Measurements from ENCODE around the gene TP53BP2. TPM values are rescaled to one million over a fixed set of nuclear protein-coding genes. Genes with fewer than 3 reads are reported as not detected.

TP53BP2 gene
- total RNA-seq, 1 donor from 2014 or later: 52.9 TPM

DNA sequence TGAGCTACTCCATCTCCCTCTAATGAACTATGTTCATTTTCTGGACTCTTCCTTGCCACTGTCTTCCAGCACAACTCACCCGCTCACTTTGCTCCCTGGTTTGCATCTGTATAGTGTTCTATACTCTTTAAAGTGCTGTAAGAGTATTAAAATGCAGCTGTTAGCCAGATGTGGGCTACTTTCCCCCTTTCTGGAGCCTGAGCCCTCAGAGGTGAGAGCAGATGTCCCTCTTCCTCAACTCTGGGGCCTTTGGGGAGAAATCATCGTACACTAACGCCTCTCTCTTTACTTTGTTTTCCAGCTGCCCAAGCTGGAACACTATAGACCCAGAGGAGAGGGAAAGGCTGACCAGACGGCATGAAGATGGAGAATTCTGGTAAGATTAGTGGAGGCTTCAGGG lies 94.1 kb downstream of the TP53BP2 start:
- Mint-ChIP-seq H3K27ac (no peak overlapping the region), H3K36me3 (ENCODE audit: low read depth) (peaks cover 66% of the 10 kb centered on the region), H3K27me3 (no peaks in the 10 kb centered on the region), H3K4me3 (no peak overlapping the region), H3K4me1 (peaks cover 10% of the 10 kb centered on the region), H3K9me3 (no peaks in the 10 kb centered on the region)
- POLR2A ChIA-PET: interaction anchor here (0.6 kb wide), 1 partner anchor 25 kb away, joined by 7 read pairs; no protein-coding TSS in a partner anchor
- TF ChIP-seq, protein P1, sequence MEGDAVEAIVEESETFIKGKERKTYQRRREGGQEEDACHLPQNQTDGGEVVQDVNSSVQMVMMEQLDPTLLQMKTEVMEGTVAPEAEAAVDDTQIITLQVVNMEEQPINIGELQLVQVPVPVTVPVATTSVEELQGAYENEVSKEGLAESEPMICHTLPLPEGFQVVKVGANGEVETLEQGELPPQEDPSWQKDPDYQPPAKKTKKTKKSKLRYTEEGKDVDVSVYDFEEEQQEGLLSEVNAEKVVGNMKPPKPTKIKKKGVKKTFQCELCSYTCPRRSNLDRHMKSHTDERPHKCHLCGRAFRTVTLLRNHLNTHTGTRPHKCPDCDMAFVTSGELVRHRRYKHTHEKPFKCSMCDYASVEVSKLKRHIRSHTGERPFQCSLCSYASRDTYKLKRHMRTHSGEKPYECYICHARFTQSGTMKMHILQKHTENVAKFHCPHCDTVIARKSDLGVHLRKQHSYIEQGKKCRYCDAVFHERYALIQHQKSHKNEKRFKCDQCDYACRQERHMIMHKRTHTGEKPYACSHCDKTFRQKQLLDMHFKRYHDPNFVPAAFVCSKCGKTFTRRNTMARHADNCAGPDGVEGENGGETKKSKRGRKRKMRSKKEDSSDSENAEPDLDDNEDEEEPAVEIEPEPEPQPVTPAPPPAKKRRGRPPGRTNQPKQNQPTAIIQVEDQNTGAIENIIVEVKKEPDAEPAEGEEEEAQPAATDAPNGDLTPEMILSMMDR (IDR thresholded peaks at IDR 0.05): no peak
- intact Hi-C loops (cut with micrococcal nuclease): no loop called here
- CTCF ChIA-PET: interaction anchor here (0.7 to 1.6 kb wide), 4 partner anchors 11 to 56 kb away, joined by 3 to 9 read pairs (median 5); no protein-coding TSS in a partner anchor
- no peak for ATAC-seq (ENCODE audit: low read depth)
- no peak for DNase-seq

DNA sequence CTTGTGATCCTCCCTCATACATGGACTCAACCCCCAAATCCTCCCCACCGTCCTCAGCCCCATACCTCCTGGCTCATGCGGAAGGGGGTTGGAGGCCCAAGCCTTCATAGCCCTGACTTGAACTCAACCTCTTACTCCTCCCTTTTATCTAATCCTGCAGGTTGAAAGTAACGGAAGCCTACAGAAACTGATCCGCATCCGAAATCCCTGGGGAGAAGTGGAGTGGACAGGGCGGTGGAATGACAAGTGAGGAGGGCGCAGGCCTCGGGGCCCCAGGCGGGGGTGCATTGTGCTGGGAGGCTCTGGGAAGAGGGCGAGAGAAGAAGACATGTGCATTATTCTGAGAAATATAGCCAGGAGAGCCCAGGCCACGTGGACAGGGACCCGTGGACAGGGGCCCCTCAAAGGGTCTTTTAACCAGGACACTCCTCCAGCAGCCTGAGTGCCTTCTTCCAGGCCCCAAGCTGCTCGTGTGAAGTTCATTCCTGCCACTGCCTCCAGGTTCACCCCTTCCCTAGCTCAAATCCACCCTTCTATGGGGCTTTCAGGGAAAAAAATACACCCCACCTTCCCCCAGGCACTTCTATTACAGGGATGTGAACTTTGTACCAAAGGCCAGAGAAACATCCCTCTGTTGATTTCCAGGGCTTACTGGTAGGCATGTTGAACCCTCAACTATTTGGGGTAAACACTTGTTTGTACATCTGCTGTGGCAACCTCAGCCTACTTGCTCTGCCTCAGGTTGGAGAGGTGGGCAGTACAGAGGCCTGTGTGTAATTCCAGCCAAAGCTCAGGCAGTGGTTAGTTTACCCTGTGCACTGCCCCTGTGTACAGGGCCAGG lies 94.8 kb downstream of the TP53BP2 start:
- DNase-seq (no peak), ATAC-seq (ENCODE audit: low read depth) (no peak)
- Mint-ChIP-seq H3K27ac (no peak overlapping the region), H3K4me3 (no peak overlapping the region), H3K36me3 (ENCODE audit: low read depth) (peaks cover 62% of the 10 kb centered on the region), H3K9me3 (no peaks in the 10 kb centered on the region), H3K4me1 (peaks cover 10% of the 10 kb centered on the region), H3K27me3 (no peaks in the 10 kb centered on the region)
- intact Hi-C loops (cut with micrococcal nuclease): no loop called here
- TF ChIP-seq, protein P1 (IDR thresholded peaks at IDR 0.05): no peak
- ChIA-PET POLR2A (interaction anchor here (0.6 kb wide), 1 partner anchor 24 kb away, joined by 7 read pairs; no protein-coding TSS in a partner anchor), CTCF (interaction anchor here (0.6 to 6.1 kb wide), 8 partner anchors 23 to 583 kb away, joined by 3 to 94 read pairs (median 10); partner anchors contain the start of gene CAPN2)

DNA sequence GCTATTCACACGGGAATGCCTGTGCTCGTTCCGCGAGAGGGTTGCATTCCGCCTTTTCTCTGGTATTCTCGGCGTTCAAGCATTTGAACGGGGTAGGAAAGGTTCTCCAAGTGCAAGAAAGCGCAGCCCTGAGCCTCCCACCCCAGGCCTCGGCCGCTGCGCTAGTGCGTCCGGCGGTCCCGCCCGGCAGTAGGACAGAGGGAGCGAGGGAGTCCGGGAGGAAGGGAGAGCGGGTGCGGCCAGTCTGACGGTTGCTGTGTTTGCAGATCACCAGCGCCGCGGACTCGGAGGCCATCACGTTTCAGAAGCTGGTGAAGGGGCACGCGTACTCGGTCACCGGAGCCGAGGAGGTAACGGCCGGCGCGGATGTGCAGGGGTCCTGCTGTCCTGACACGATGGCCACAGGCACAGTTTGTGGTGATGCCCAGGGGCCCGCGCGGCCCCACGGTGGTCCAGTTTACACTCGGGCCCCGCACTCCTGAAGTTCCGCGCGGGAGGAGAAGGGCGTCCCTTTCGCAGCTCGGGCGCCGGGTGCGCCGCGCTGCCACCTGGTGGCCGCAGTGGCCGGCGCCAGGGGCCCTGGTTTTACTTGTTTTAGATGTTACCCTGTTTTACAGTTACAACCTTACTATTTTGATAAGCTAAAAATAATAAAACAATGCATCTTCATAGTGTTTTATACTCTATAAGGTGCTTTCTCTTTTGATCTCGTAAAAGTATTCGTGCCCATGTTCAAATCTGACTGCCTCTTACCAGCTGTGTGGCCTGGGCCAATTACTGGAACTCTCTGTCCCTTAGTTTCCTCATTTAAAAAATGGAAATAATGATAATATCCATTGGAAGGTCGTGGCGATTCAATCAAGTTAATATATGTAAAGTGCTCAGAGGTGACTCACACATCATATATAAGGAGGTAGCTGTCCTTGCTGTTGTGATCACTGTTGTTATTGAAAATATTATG lies 96.7 kb downstream of the TP53BP2 start:
- H3K27ac Mint-ChIP-seq: no peak overlapping the region
- ATAC-seq (ENCODE audit: low read depth) (peak; percentile 86), DNase-seq (peak; percentile 70)
- ChIA-PET POLR2A (interaction anchor here (0.5 to 1.4 kb wide), 6 partner anchors 22 to 680 kb away, joined by 3 to 10 read pairs (median 5); partner anchors contain the start of gene CAPN2), CTCF (interaction anchor here (0.8 to 6.1 kb wide), 25 partner anchors 8 to 615 kb away, joined by 3 to 94 read pairs (median 5); partner anchors contain the start of gene CAPN2)
- H3K4me3 Mint-ChIP-seq: peak overlapping the region; percentile 82
- peaks cover 62% of the 10 kb centered on the region for H3K36me3 Mint-ChIP-seq (ENCODE audit: low read depth)
- intact Hi-C loops (cut with micrococcal nuclease): loop anchor here (1.0 kb wide), 4 partner anchors 23 to 255 kb away; partner anchors contain the start of gene CAPN2
- TF ChIP-seq, protein P1 (IDR thresholded peaks at IDR 0.05): peak; percentile 93
- no peaks in the 10 kb centered on the region for H3K9me3 Mint-ChIP-seq
- H3K4me1 Mint-ChIP-seq: peaks cover 10% of the 10 kb centered on the region
- no peaks in the 10 kb centered on the region for H3K27me3 Mint-ChIP-seq

DNA sequence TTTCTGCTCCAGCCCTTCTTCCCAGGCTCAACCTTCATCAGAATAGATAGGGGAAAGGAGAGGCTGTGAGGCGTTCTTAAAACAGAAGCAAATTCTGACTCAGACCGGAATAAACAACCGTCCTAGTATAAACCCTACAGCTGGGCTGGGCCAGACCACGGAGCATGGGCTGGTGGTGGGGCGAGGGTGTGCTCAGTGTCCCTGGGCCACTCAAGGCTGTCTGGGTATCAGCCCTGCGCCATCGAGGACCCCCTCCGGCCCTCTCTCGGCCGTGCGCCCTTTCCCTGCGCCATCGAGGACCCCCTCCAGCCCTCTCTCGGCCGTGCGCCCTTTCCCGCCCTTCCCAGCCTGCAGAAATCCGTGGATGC lies 97.4 kb downstream of the TP53BP2 start:
- POLR2A ChIA-PET: interaction anchor here (0.5 to 1.2 kb wide), 4 partner anchors 36 to 680 kb away, joined by 3 to 8 read pairs (median 4); partner anchors contain the start of genes CAPN2 and NVL
- H3K36me3 Mint-ChIP-seq (ENCODE audit: low read depth): peaks cover 62% of the 10 kb centered on the region

More for the DNA sequence above, 97.4 kb downstream of the TP53BP2 start:
- no peaks in the 10 kb centered on the region for H3K9me3 Mint-ChIP-seq
- H3K27me3 Mint-ChIP-seq: no peaks in the 10 kb centered on the region
- CTCF ChIA-PET: interaction anchor here (1.0 to 6.1 kb wide), 14 partner anchors 9 to 96 kb away, joined by 3 to 94 read pairs (median 7); partner anchors contain the start of gene CAPN2
- peak; percentile 46 for ATAC-seq (ENCODE audit: low read depth)
- DNase-seq: no peak
- intact Hi-C loops (cut with micrococcal nuclease): no loop called here
- no peak overlapping the region for H3K27ac Mint-ChIP-seq
- TF ChIP-seq, protein P1 (IDR thresholded peaks at IDR 0.05): no peak
- no peak overlapping the region for H3K4me3 Mint-ChIP-seq
- H3K4me1 Mint-ChIP-seq: peaks cover 10% of the 10 kb centered on the region
